HG03342 (cell line): ENCODE results near the gene POLR3K.

Experiments used
- ATAC-seq: cut with Tn5 transposase; IDR thresholded peaks from one replicate; pipeline ENCODE4 v1.9.1; 2021; ENCODE audit warnings: mild to moderate bottlenecking, moderate library complexity; ENCODE audit not compliant: unreplicated experiment

POLR3K gene

GRCh38 chr16:53346-54236 is at the start of gene POLR3K, which contains the start of gene SNRNP25:
TSS of gene POLR3K (minus strand) at chr16:53608. CDS start at chr16:53586, 22 bp downstream.
TSS of gene SNRNP25 (plus strand) at chr16:53828. CDS start at chr16:54017, 189 bp downstream.
- peak; percentile 94 for ATAC-seq

GRCh38 chr16:102060-102855 is 48.9 kb upstream of the POLR3K start:
- ATAC-seq: no peak

- no peak for ATAC-seq
Measured at GRCh38 chr16:101586-101985, 48.2 kb upstream of the POLR3K start.

GRCh38 chr16:100989-101388 is 47.6 kb upstream of the POLR3K start:
- no peak for ATAC-seq

- no peak for ATAC-seq
Measured at GRCh38 chr16:97822-98221, 44.4 kb upstream of the POLR3K start.

GRCh38 chr16:96935-97381 is 43.5 kb upstream of the POLR3K start:
- no peak for ATAC-seq

GRCh38 chr16:94918-95265 is 41.5 kb upstream of the POLR3K start:
- ATAC-seq: no peak

GRCh38 chr16:92431-93339 is 39.3 kb upstream of the POLR3K start:
- no peak for ATAC-seq

GRCh38 chr16:91484-91883 is 38.1 kb upstream of the POLR3K start:
- ATAC-seq: no peak

- ATAC-seq: no peak
Measured at GRCh38 chr16:89391-90302, 36.2 kb upstream of the POLR3K start.

- ATAC-seq: no peak
Measured at GRCh38 chr16:88613-89012, 35.2 kb upstream of the POLR3K start.

- no peak for ATAC-seq
Measured at GRCh38 chr16:86483-86952, 33.1 kb upstream of the POLR3K start.

- ATAC-seq: no peak
Measured at GRCh38 chr16:85865-86264, 32.5 kb upstream of the POLR3K start.

GRCh38 chr16:85407-85782 is 32.0 kb upstream of the POLR3K start:
- ATAC-seq: no peak

- ATAC-seq: peak; percentile 58
Measured at GRCh38 chr16:84718-85406, 31.5 kb upstream of the POLR3K start.

- no peak for ATAC-seq
Measured at GRCh38 chr16:83781-84615, 30.6 kb upstream of the POLR3K start.

- ATAC-seq: no peak
Measured at GRCh38 chr16:83060-83603, 29.7 kb upstream of the POLR3K start.
